Sigmoid colon (tissue), 7 donors: Measurements from ENCODE around the gene MED14. TPM values are rescaled to one million over a fixed set of nuclear protein-coding genes. Genes with fewer than 3 reads are reported as not detected.

Source experiments
- DNase-seq: peaks from one replicate; pipeline ENCODE4 v3.0.0-alpha.2; 2019
- H3K27ac ChIP-seq, 4 donors: fragments of 200-600 bp; sonication (generic); one replicate each; pipeline ENCODE4 v1.5.1; 2016 to 2019; ENCODE audit warnings: mild to moderate bottlenecking in 1 of 4
- H3K27me3 ChIP-seq, 3 donors: fragments of 200-600 bp; sonication (generic); one replicate each; pipeline ENCODE4 v1.5.1; 2019; ENCODE audit warnings: mild to moderate bottlenecking in 1 of 3
- H3K36me3 ChIP-seq, 4 donors: fragments of 200-600 bp; sonication (generic); one replicate each; pipeline ENCODE4 v1.5.1; 2016 to 2019
- H3K4me1 ChIP-seq, 4 donors: fragments of 200-600 bp; sonication (generic); one replicate each; pipeline ENCODE4 v1.5.1; 2017 to 2019
- H3K4me3 ChIP-seq, 4 donors: fragments of 200-600 bp; sonication (generic); one replicate each; pipeline ENCODE4 v1.5.1; 2017 to 2019; ENCODE audit warnings: mild to moderate bottlenecking in 2 of 4, moderate library complexity in 1 of 4
- H3K9me3 ChIP-seq, 4 donors: fragments of 200-600 bp in 3 of 4; sonication (generic) in 3 of 4; one replicate each; pipeline versions ENCODE4 v1.5.1 to v1.6.1; 2013 to 2019
- CTCF ChIP-seq, 4 experiments: fragments of 450-650 bp in 3 of 4; fragments of 200-600 bp in 1 of 4; IDR thresholded peaks; one replicate each; pipeline ENCODE4 v1.5.1; 2016 to 2019; ENCODE audit warnings: antibody characterized with exemption in 4 of 4, mild to moderate bottlenecking in 3 of 4, moderate library complexity in 2 of 4
- EP300 ChIP-seq, 4 donors: sonication (generic); formaldehyde crosslinking; IDR thresholded peaks; one replicate each; pipeline ENCODE4 v1.6.1; 2017; ENCODE audit warnings: antibody characterized with exemption in 4 of 4
- POLR2A ChIP-seq, 2 donors: fragments of 450-650 bp; IDR thresholded peaks; one replicate each; pipeline ENCODE4 v1.6.1; 2016; ENCODE audit warnings: antibody characterized with exemption in 2 of 2, mild to moderate bottlenecking in 2 of 2, moderate library complexity in 2 of 2
- POLR2AphosphoS5 ChIP-seq, 4 donors: sonication (generic); formaldehyde crosslinking; IDR thresholded peaks; one replicate each; pipeline ENCODE4 v1.6.1; 2017; ENCODE audit warnings: antibody characterized with exemption in 4 of 4
- WGBS, 2 donors: extraction: QIAGEN DNeasy Blood & Tissue Kit; methylation state at CpG; one replicate each; pipeline ENCODE4 v1.1.7; 2013; 5-methylcytosine and 5-hydroxymethylcytosine counted together
- intact Hi-C: fragments of 100-400 bp; cut with DNase I; formaldehyde crosslinking; loops from one replicate; pipeline ENCODE4 v1.15.1; 2023
- polyA plus RNA-seq, 3 donors: library from polyadenylated mRNA; stranded (reverse); fragments of 200-250 nt; gene quantifications; one replicate each; pipeline ENCODE4 v1.2.3, GENCODE V29; 2013
- total RNA-seq, 4 donors: library from RNA; depleted of rRNA; stranded (reverse); fragments of >200 nt; gene quantifications; one replicate each; pipeline ENCODE4 v1.1.0, GENCODE V29; 2016
- donor health status: healthy with polysubstance abuse.
- donor health status: Bipolar disorder and iron deficiency.
- donor health status: healthy.

The MED14 gene
- total and polyA plus RNA-seq, 7 donors, result 8.4 to 51.6 (median 23.9) TPM

GRCh38 chrX:40683245-40683644 is 52.1 kb downstream of the MED14 start:
- H3K27ac ChIP-seq, result no peak overlapping the region
- intact Hi-C loops, result no loop called here
- no peaks in the 10 kb centered on the region for H3K4me1 ChIP-seq
- H3K4me3 ChIP-seq, result no peak overlapping the region
- H3K27me3 ChIP-seq, result no peaks in the 10 kb centered on the region
- DNase-seq, result no peak
- 93 to 95% methylated on average over 3 of the region's 3 CpGs for WGBS, 2 donors
- H3K36me3 ChIP-seq, result peaks cover 0 to 15% (median 2%) of the 10 kb centered on the region in 4 donors
- no peaks in the 10 kb centered on the region for H3K9me3 ChIP-seq
- no peak for TF ChIP-seq POLR2A (IDR thresholded peaks at IDR 0.05)
- TF ChIP-seq CTCF (IDR thresholded peaks at IDR 0.05), result no peak
- TF ChIP-seq EP300 (IDR thresholded peaks at IDR 0.05), result no peak
- no peak for TF ChIP-seq POLR2AphosphoS5 (IDR thresholded peaks at IDR 0.05)

- WGBS, 2 donors, result 72 to 73% methylated on average over 6 of the region's 6 CpGs
- Histone ChIP-seq H3K9me3 (no peaks in the 10 kb centered on the region), H3K36me3 (peaks cover 0 to 33% (median 5%) of the 10 kb centered on the region in 4 donors)
Measured at GRCh38 chrX:40671126-40671525, 64.2 kb downstream of the MED14 start.

DNA sequence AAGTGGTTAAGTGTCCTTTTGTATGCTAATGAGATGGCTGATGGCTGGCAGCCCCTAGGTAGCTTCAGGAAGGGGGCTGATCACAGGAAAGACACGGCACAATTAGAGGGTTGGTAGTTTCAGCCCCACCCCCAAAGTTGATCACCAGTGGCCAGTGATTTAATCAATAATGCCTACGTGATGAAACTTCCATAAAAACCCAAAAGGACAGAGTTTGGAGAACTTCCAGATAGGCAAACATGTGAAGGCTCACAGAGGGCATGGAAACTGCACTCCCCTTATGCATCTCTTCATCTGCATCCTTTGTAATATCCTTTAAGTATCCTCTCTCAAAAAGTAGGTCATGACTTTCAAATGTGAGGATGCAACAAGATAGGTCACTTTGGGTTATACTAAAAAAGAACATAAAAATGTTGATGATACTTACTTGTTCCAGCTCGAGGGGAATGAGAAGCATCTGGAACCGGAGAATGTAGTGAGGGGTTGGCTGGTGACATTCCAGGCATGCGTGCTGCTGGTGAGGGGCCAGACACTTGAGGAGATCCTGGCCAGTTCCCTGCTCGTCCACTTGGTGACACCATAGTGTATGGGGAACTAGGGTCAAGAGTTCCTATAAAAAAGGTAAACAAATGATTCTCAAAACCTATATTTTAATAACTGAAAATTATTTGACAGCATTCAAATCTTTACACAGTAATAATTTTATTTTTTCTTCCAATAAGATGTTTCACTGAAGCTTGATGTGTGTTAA is 71.3 kb downstream of the MED14 start:
- TF ChIP-seq EP300 (IDR thresholded peaks at IDR 0.05), result no peak
- TF ChIP-seq POLR2AphosphoS5 (IDR thresholded peaks at IDR 0.05), result no peak
- no peak for TF ChIP-seq CTCF (IDR thresholded peaks at IDR 0.05)
- no peak for TF ChIP-seq POLR2A (IDR thresholded peaks at IDR 0.05)
- Histone ChIP-seq H3K4me3 (no peak overlapping the region), H3K4me1 (no peaks in the 10 kb centered on the region), H3K36me3 (peaks cover 0 to 33% (median 12%) of the 10 kb centered on the region in 4 donors), H3K27ac (peak overlapping the region in 1 of 4 donors; percentile 6), H3K27me3 (no peaks in the 10 kb centered on the region), H3K9me3 (no peaks in the 10 kb centered on the region)
- no peak for DNase-seq
- 68 to 70% methylated on average over 6 of the region's 6 CpGs for WGBS, 2 donors
- intact Hi-C loops, result no loop called here

More at GRCh38 chrX:40671126-40671525, 64.2 kb downstream of the MED14 start:
- Histone ChIP-seq H3K27ac (no peak overlapping the region), H3K4me1 (no peaks in the 10 kb centered on the region), H3K27me3 (no peaks in the 10 kb centered on the region), H3K4me3 (no peak overlapping the region)
- no peak for TF ChIP-seq EP300 (IDR thresholded peaks at IDR 0.05)
- intact Hi-C loops, result no loop called here
- no peak for DNase-seq

- H3K27ac ChIP-seq, result no peak overlapping the region
- no peak overlapping the region for H3K4me3 ChIP-seq
- no peak for DNase-seq
- no peaks in the 10 kb centered on the region for H3K4me1 ChIP-seq
- peaks cover 0 to 36% (median 12%) of the 10 kb centered on the region in 4 donors for H3K36me3 ChIP-seq
- H3K9me3 ChIP-seq, result no peaks in the 10 kb centered on the region
- H3K27me3 ChIP-seq, result no peaks in the 10 kb centered on the region
- no peak for TF ChIP-seq POLR2AphosphoS5 (IDR thresholded peaks at IDR 0.05)
- TF ChIP-seq POLR2A (IDR thresholded peaks at IDR 0.05), result no peak
- no peak for TF ChIP-seq CTCF (IDR thresholded peaks at IDR 0.05)
- intact Hi-C loops, result no loop called here
- 80 to 92% methylated on average over 3 of the region's 3 CpGs for WGBS, 2 donors
Measured at GRCh38 chrX:40663078-40663740, 72.1 kb downstream of the MED14 start.

- TF ChIP-seq POLR2A (IDR thresholded peaks at IDR 0.05), result no peak
- TF ChIP-seq POLR2AphosphoS5 (IDR thresholded peaks at IDR 0.05), result no peak
- TF ChIP-seq CTCF (IDR thresholded peaks at IDR 0.05), result no peak
- TF ChIP-seq EP300 (IDR thresholded peaks at IDR 0.05), result no peak
- 95 to 98% methylated on average over 2 of the region's 2 CpGs for WGBS, 2 donors
- Histone ChIP-seq H3K4me1 (no peaks in the 10 kb centered on the region), H3K36me3 (peaks cover 0 to 42% (median 7%) of the 10 kb centered on the region in 4 donors), H3K9me3 (no peaks in the 10 kb centered on the region), H3K4me3 (no peak overlapping the region), H3K27me3 (no peaks in the 10 kb centered on the region), H3K27ac (no peak overlapping the region)
- intact Hi-C loops, result no loop called here
- DNase-seq, result no peak
Measured at GRCh38 chrX:40661489-40661888, 73.9 kb downstream of the MED14 start.
